ENCODE results near the gene MR1. TPM values are rescaled to one million over a fixed set of nuclear protein-coding genes. Genes with fewer than 3 reads are reported as not detected.

MR1 gene
- total and polyA plus RNA-seq, 2 of the 13 experiments (the other 11 are each of a cell fraction or from before 2014, with no cell fraction given): 7.7 to 10.4 TPM

DNA sequence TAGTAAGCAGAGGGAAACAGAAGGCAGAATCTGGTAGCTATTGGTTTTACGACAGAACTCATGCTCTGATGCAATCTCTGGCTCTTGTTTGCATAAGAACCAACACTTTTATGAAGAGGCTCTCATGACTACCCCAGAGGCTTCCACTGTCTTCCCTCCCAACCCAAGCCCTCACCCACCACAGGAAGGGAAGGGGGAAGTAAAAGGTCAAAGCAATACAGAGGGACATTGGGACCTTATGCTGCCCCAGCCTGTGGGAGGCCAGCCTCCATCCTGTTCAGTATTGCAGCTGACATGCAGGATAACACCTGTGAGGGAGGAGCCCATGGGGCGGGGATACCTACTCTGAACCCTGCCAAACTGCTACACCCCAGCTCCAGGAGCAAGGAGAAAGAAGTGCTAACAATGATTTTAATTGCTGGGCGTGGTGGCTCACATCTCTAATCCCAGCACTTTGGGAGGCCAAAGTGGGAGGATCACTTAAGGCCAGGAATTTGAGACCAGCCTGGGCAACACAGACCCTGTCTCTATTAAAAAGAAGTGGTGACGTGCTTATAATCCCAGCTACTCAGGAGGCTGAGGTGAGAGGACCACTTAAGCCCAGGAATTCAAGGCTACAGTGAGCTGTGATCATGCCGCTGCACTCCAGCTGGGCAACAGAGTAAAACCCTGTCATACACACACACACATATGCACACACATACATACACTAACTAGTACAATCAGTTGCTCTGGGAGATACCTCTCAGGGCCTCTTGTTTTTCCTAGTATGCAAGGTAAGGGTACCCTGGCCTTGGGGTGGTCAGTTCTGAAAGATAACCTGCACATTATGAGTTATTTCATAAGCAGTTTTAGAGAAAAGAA, 9.5 kb downstream of the MR1 start (continued):
- TF ChIP-seq, protein P1, sequence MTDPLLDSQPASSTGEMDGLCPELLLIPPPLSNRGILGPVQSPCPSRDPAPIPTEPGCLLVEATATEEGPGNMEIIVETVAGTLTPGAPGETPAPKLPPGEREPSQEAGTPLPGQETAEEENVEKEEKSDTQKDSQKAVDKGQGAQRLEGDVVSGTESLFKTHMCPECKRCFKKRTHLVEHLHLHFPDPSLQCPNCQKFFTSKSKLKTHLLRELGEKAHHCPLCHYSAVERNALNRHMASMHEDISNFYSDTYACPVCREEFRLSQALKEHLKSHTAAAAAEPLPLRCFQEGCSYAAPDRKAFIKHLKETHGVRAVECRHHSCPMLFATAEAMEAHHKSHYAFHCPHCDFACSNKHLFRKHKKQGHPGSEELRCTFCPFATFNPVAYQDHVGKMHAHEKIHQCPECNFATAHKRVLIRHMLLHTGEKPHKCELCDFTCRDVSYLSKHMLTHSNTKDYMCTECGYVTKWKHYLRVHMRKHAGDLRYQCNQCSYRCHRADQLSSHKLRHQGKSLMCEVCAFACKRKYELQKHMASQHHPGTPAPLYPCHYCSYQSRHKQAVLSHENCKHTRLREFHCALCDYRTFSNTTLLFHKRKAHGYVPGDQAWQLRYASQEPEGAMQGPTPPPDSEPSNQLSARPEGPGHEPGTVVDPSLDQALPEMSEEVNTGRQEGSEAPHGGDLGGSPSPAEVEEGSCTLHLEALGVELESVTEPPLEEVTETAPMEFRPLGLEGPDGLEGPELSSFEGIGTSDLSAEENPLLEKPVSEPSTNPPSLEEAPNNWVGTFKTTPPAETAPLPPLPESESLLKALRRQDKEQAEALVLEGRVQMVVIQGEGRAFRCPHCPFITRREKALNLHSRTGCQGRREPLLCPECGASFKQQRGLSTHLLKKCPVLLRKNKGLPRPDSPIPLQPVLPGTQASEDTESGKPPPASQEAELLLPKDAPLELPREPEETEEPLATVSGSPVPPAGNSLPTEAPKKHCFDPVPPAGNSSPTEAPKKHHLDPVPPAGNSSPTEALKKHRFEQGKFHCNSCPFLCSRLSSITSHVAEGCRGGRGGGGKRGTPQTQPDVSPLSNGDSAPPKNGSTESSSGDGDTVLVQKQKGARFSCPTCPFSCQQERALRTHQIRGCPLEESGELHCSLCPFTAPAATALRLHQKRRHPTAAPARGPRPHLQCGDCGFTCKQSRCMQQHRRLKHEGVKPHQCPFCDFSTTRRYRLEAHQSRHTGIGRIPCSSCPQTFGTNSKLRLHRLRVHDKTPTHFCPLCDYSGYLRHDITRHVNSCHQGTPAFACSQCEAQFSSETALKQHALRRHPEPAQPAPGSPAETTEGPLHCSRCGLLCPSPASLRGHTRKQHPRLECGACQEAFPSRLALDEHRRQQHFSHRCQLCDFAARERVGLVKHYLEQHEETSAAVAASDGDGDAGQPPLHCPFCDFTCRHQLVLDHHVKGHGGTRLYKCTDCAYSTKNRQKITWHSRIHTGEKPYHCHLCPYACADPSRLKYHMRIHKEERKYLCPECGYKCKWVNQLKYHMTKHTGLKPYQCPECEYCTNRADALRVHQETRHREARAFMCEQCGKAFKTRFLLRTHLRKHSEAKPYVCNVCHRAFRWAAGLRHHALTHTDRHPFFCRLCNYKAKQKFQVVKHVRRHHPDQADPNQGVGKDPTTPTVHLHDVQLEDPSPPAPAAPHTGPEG (CRISPR knock-in tag; IDR thresholded peaks at IDR 0.05): no peak
- TF ChIP-seq ZNF350 (CRISPR knock-in tag; IDR thresholded peaks at IDR 0.05; ENCODE audit: borderline replicate concordance, low read depth) (no peak), ZNF253 (CRISPR knock-in tag; IDR thresholded peaks at IDR 0.05; ENCODE audit: borderline replicate concordance) (no peak), ZBTB1 (CRISPR knock-in tag; IDR thresholded peaks at IDR 0.05; ENCODE audit: borderline replicate concordance) (no peak), PCBP2 (optimal IDR thresholded peaks at IDR 0.05; ENCODE audit: low read depth, low read length, poor library complexity, severe bottlenecking) (no peak), IKZF5 (CRISPR knock-in tag; IDR thresholded peaks at IDR 0.05) (0 out of 2 replicates have a peak, but pooled peaks have one; percentile 26), RXRB (CRISPR knock-in tag; IDR thresholded peaks at IDR 0.05; ENCODE audit: borderline replicate concordance) (peak; percentile 37; the same call in 1 of the 2 replicates), ZNF431 (CRISPR knock-in tag; IDR thresholded peaks at IDR 0.05; ENCODE audit: borderline replicate concordance, low read depth) (no peak), SOX5 (CRISPR knock-in tag; IDR thresholded peaks at IDR 0.05; ENCODE audit: borderline replicate concordance) (peak; percentile 53; the same call in 1 of the 2 replicates), IRF2 (CRISPR knock-in tag; IDR thresholded peaks at IDR 0.05) (no peak), ZNF17 (CRISPR knock-in tag; IDR thresholded peaks at IDR 0.05) (no peak), ZNF83 (CRISPR knock-in tag; IDR thresholded peaks at IDR 0.05; ENCODE audit: borderline replicate concordance) (no peak), NR0B2 (CRISPR knock-in tag; IDR thresholded peaks at IDR 0.05) (no peak), PAWR (CRISPR knock-in tag; IDR thresholded peaks at IDR 0.05; ENCODE audit: borderline replicate concordance) (no peak), ZNF546 (CRISPR knock-in tag; conservative IDR thresholded peaks at IDR 0.05) (no peak), YY1 (IDR thresholded peaks at IDR 0.05; ENCODE audit: insufficient read depth, insufficient replicate concordance, low read depth, low read length) (no peak), ZNF3 (CRISPR knock-in tag; IDR thresholded peaks at IDR 0.05) (no peak), SP5 (CRISPR knock-in tag; IDR thresholded peaks at IDR 0.05; ENCODE audit: borderline replicate concordance, low read depth) (no peak), RBFOX2 (IDR thresholded peaks at IDR 0.05; ENCODE audit: low read depth, low read length) (no peak)
- TF ChIP-seq, protein P2, sequence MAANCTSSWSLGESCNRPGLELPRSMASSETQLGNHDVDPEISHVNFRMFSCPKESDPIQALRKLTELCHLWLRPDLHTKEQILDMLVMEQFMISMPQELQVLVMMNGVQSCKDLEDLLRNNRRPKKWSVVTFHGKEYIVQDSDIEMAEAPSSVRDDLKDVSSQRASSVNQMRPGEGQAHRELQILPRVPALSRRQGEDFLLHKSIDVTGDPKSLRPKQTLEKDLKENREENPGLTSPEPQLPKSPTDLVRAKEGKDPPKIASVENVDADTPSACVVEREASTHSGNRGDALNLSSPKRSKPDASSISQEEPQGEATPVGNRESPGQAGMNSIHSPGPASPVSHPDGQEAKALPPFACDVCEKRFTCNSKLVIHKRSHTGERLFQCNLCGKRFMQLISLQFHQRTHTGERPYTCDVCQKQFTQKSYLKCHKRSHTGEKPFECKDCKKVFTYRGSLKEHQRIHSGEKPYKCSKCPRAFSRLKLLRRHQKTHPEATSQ (CRISPR knock-in tag; IDR thresholded peaks at IDR 0.05; ENCODE audit: borderline replicate concordance): no peak
